NT2/D1 (cell line): ENCODE data around the gene CARMIL1.
A peak's percentile ranks its signal among the peaks of the same experiment; 100 is the strongest.

Experiments used
- DNase-seq: peaks from one replicate; pipeline ENCODE4 v3.0.0-alpha.2; 2011; ENCODE audit warnings: low read depth, low spot score
- H3K27me3 ChIP-seq: 2 replicates; pipeline ENCODE4 v1.6.0; 2011; ENCODE audit warnings: mild to moderate bottlenecking; ENCODE audit not compliant: insufficient read length, insufficient read depth
- H3K36me3 ChIP-seq: 2 replicates; pipeline ENCODE4 v1.6.1; 2011; ENCODE audit warnings: mild to moderate bottlenecking, low read length, mixed read lengths; ENCODE audit not compliant: insufficient read depth, insufficient read length
- H3K4me1 ChIP-seq: 2 replicates; pipeline ENCODE4 v1.5.1; 2011; ENCODE audit not compliant: insufficient read depth, insufficient read length
- H3K4me3 ChIP-seq: 2 replicates; pipeline ENCODE4 v1.5.1; 2011; ENCODE audit warnings: low read depth; ENCODE audit not compliant: insufficient read length
- H3K9ac ChIP-seq: 2 replicates; pipeline ENCODE4 v1.6.0; 2011; ENCODE audit warnings: low read depth; ENCODE audit not compliant: insufficient read length
- H3K9me3 ChIP-seq: 2 replicates; pipeline ENCODE4 v1.5.1; 2011; ENCODE audit warnings: mild to moderate bottlenecking, low read length; ENCODE audit not compliant: insufficient read depth
- SUZ12 ChIP-seq: IDR thresholded peaks from 2 replicates; pipeline ENCODE4 v1.6.1; 2011; ENCODE audit not compliant: insufficient read length, insufficient read depth; ENCODE audit errors: extremely low read depth
- YY1 ChIP-seq: IDR thresholded peaks from 2 replicates; pipeline ENCODE4 v1.6.1; 2011; ENCODE audit not compliant: insufficient read length, insufficient read depth
- ZNF274 ChIP-seq: IDR thresholded peaks from 2 replicates; pipeline ENCODE4 v1.6.1; 2011; ENCODE audit warnings: mild to moderate bottlenecking, low read depth, low read length

Gene CARMIL1

DNA sequence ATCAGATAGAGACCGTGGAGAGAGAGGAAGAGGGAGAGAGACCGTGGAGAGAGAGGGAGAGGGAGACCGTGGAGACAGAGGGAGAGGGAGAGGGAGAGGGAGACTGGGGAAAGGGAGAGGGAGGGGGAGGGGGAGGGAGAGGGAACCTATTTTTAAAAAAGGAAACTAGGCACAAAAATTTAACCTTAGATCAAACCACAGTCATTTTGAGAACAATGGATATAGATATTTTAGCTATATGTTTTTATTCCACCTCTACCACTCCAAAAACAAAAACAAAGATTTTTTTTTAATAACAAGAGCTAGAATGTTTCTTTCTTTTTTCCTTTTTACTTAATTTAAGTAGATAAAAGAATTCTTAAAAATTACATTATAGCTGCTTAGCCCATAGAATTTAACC is 307.8 kb downstream of the CARMIL1 start:
- no peaks in the 10 kb centered on the region for H3K36me3 ChIP-seq
- H3K9me3 ChIP-seq: no peaks in the 10 kb centered on the region; the same call in 1 of the 2 replicates

DNA sequence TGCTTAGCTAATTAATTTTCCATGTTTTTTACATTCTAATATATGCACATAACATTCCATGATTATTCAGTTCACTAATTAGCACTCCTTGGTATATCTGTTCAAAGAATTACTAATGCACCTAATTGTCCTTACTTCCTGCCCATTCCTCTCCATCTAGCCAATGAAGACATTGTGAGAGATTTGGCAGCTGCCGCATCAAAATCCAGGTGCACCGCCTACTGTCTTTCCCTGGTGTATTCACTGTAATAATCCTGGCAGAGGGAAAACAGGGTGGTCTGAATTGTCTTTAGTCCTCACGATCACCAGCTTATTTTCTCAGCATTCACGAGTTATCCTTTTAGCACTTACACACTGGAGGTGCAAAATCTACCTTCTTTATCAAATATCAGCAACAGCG is 311.8 kb downstream of the CARMIL1 start:
- no peaks in the 10 kb centered on the region; the same call in 1 of the 2 replicates for H3K9me3 ChIP-seq
- no peak for DNase-seq
- TF ChIP-seq SUZ12 (no peak), ZNF274 (no peak), YY1 (no peak)
- no peaks in the 10 kb centered on the region for H3K4me1 ChIP-seq
- H3K9ac ChIP-seq: no peak overlapping the region
- H3K27me3 ChIP-seq: no peaks in the 10 kb centered on the region
- no peaks in the 10 kb centered on the region for H3K36me3 ChIP-seq
- H3K4me3 ChIP-seq: no peak overlapping the region

More for the DNA sequence above, 307.8 kb downstream of the CARMIL1 start:
- H3K9ac ChIP-seq: no peak overlapping the region
- no peaks in the 10 kb centered on the region for H3K4me1 ChIP-seq
- no peak overlapping the region for H3K4me3 ChIP-seq
- TF ChIP-seq SUZ12 (no peak), YY1 (no peak), ZNF274 (no peak)
- no peaks in the 10 kb centered on the region for H3K27me3 ChIP-seq
- no peak for DNase-seq

DNA sequence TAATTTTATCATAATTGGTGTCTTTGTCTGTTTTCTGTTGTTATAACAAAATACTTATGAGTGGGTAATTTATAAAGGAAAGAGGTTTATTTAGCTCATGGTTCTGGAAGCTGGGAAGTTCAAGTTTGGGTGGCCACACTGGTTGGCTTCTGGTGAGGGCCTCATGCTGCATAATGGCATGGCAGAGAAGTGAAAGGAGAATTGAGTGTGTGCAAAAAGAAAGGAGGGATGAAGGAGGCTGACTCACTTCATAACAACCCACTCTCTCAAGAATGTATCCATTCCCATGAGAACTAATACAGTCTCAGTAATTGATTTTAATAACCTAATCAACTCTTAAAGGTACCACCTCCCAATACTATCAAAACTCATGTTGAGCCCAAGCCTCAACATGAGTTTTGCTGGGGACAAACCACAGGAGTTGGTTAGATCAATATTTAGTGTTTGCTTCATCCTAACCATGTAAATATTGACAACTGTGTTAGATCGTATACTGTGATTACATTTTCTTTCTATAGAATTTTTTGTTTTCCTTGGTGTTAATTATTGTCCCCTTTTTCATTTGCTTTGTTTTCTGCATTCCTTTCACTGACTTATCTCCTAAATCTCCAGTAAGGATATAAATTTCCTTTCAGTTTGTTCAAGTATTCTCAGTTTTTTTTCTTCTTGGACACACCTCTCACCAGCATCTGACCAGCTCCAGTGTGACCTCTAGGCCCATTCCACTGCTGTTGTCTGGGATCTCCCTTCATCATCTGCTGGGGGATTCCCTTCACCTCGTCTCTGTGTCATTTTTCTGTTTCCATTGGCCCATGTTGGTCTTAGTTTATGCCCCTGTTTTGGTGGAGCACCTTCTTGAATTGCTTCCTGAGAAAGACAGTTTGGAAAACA is 318.0 kb downstream of the CARMIL1 start:
- no peak for DNase-seq
- Histone ChIP-seq H3K9ac (no peak overlapping the region), H3K36me3 (no peaks in the 10 kb centered on the region), H3K27me3 (no peaks in the 10 kb centered on the region), H3K9me3 (no peaks in the 10 kb centered on the region), H3K4me1 (no peaks in the 10 kb centered on the region), H3K4me3 (no peak overlapping the region)
- TF ChIP-seq ZNF274: no peak
- TF ChIP-seq YY1: no peak
- no peak for TF ChIP-seq SUZ12

DNA sequence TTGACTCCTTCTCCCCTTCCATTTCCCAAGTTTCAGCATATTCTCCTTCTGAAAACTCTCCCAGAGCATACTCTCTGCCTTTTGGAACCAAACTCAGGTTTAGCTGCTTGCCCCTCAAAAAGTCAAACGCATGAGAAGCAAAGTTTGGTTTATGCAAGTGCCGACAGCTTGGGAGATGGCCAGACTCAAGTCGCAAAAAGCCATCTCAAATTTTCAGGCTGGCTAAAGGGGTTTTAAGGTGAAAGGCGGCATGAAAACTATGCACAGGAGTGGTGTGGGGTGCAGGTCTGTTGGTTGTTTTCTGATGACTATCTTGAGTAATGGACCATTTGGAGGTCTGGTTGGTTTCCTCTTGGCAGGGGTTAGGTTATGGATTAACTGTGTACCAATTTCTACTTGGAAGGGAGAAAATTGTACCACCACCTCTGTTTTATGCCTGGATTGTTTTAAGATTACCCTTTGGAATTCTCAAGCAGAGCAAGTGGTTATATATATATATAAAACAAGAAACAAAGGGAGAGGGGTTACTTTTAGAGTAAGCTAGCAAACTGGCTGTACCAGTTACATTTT is 320.4 kb downstream of the CARMIL1 start:
- Histone ChIP-seq H3K4me1 (no peaks in the 10 kb centered on the region), H3K4me3 (no peak overlapping the region), H3K9ac (no peak overlapping the region), H3K27me3 (no peaks in the 10 kb centered on the region), H3K36me3 (no peaks in the 10 kb centered on the region), H3K9me3 (no peaks in the 10 kb centered on the region)
- no peak for DNase-seq
- TF ChIP-seq ZNF274 (no peak), SUZ12 (no peak), YY1 (no peak)

DNA sequence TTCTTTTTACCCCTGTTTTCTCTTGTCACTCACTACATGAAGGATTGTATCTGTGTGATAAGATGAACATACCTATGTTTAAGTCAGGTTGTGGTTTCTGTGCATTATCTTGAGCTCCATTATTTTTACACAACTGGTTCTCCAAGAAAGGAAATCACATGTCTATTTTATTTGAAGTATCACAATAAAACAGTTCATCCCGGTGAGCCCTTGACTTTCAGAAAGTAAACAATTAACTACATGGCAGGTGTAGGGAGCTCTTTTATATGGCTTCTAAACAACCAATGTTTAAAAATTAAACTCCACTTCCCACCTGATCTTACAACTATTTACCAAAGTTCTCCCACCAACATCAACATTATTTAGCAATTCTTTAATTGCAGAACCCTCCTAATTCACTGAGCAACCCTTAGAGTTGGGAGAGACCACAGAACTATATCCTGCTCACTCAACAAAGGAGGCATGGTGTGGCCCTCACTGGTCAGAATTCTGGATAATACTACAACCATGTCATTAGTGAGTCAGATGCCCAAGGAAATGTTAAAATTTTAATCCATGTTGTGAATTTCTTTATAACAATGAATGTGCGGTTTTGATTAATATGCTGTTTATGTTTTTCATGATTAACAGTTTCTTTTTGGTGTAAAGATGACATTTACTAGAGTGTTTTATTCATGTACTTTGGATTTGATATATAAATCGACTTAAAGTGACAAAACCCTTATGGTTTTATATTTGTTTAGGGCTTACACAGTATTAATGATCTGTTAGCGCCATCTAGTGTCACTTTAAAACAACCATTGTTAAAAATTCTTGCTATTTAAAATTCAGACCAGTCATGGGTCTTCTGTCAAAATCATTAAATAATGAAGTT is 322.9 kb downstream of the CARMIL1 start:
- Histone ChIP-seq H3K9me3 (no peaks in the 10 kb centered on the region), H3K9ac (no peak overlapping the region), H3K27me3 (no peaks in the 10 kb centered on the region), H3K36me3 (no peaks in the 10 kb centered on the region), H3K4me1 (no peaks in the 10 kb centered on the region), H3K4me3 (no peak overlapping the region)
- TF ChIP-seq ZNF274: no peak
- TF ChIP-seq SUZ12: no peak
- no peak for TF ChIP-seq YY1
- DNase-seq: peak; percentile 8

DNA sequence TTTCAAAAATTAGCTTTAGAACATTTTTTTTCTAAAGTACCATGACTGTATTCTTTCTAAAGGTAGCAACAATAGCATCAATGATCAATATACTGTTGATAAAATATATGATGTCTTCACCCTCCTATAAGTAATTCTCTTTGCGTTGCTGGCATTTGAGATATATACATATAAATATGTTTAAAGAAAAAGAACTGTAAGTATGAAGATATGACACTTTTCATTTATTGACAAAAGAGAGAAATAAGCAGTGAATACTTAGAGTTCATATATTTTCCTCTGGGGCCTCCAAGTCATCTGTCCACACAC is 323.5 kb downstream of the CARMIL1 start:
- no peak overlapping the region for H3K4me3 ChIP-seq
- no peak for DNase-seq
- H3K9me3 ChIP-seq: no peaks in the 10 kb centered on the region
- no peak overlapping the region for H3K9ac ChIP-seq
- TF ChIP-seq SUZ12: no peak
- TF ChIP-seq ZNF274: no peak
- TF ChIP-seq YY1: no peak
- H3K27me3 ChIP-seq: no peaks in the 10 kb centered on the region
- no peaks in the 10 kb centered on the region for H3K4me1 ChIP-seq
- no peaks in the 10 kb centered on the region for H3K36me3 ChIP-seq
